WTC11 (cell line): ENCODE measurements around the gene RAD51D. TPM values are rescaled to one million over a fixed set of nuclear protein-coding genes. Genes with fewer than 3 reads are reported as not detected.

ENCODE experiments used
- ATAC-seq: fragments of 200-7000 bp; cut with Tn5 transposase; 2 replicates; pipeline ENCODE4 v1.10.0; 2021; ENCODE audit warnings: mild to moderate bottlenecking, moderate library complexity
- CTCF ChIA-PET: fragments of 300-600 bp; sonication (Branson Sonifier 250); formaldehyde crosslinking; loops from one replicate; lab custom pipeline; 2021; ENCODE audit warnings: antibody characterized with exemption; lab: Charles Lee
- POLR2A ChIA-PET: fragments of 350-600 bp; sonication (Branson Sonifier 250); formaldehyde crosslinking; loops from one replicate; lab custom pipeline; 2021; ENCODE audit warnings: antibody characterized with exemption; lab: Charles Lee
- DNase-seq: peaks from one replicate; pipeline ENCODE4 v3.0.0; 2021; ENCODE audit warnings: low spot score
- H3K27ac Mint-ChIP-seq: 2 replicates; pipeline ENCODE4 v1.8.0; 2021; ENCODE audit warnings: mixed read lengths
- H3K27me3 Mint-ChIP-seq: 2 replicates; pipeline ENCODE4 v1.8.0; 2021; ENCODE audit warnings: low read depth, mild to moderate bottlenecking, moderate library complexity, mixed read lengths
- H3K36me3 Mint-ChIP-seq: 2 replicates; pipeline ENCODE4 v1.8.0; 2021; ENCODE audit warnings: mixed read lengths
- H3K4me1 Mint-ChIP-seq: 2 replicates; pipeline ENCODE4 v1.8.0; 2022; ENCODE audit warnings: mixed read lengths
- H3K4me3 Mint-ChIP-seq: 2 replicates; pipeline ENCODE4 v1.8.0; 2021; ENCODE audit warnings: mild to moderate bottlenecking, moderate library complexity, mixed read lengths
- H3K9me3 Mint-ChIP-seq: 2 replicates; pipeline ENCODE4 v1.8.0; 2021; ENCODE audit warnings: mixed read lengths
- E2F5 ChIP-seq: sonication (generic); formaldehyde crosslinking; IDR thresholded peaks from 2 replicates; pipeline ENCODE4 v1.8.1; 2022; ENCODE audit warnings: mild to moderate bottlenecking, moderate library complexity, missing genetic modification reagents
- ELF4 ChIP-seq: sonication (generic); formaldehyde crosslinking; IDR thresholded peaks from 2 replicates; pipeline ENCODE4 v1.8.1; 2022; ENCODE audit warnings: low read depth, mild to moderate bottlenecking, moderate library complexity, missing genetic modification reagents
- ESRRA ChIP-seq: sonication (generic); formaldehyde crosslinking; IDR thresholded peaks from 2 replicates; pipeline ENCODE4 v1.8.1; 2022; ENCODE audit warnings: mild to moderate bottlenecking, missing genetic modification reagents, borderline replicate concordance
- FOXP1 ChIP-seq: sonication (generic); formaldehyde crosslinking; IDR thresholded peaks from 2 replicates; pipeline ENCODE4 v1.8.0; 2022; ENCODE audit warnings: missing genetic modification reagents, mild to moderate bottlenecking, moderate library complexity, borderline replicate concordance
- GRHL2 ChIP-seq: fragments of 250-450 bp; sonication (Bioruptor Pico); IDR thresholded peaks from 2 replicates; pipeline ENCODE4 v1.8.0; 2022; ENCODE audit warnings: mild to moderate bottlenecking, moderate library complexity; ENCODE audit not compliant: insufficient replicate concordance, severe bottlenecking
- HMGXB4 ChIP-seq: sonication (generic); formaldehyde crosslinking; IDR thresholded peaks from 2 replicates; pipeline ENCODE4 v1.8.1; 2023; ENCODE audit warnings: mild to moderate bottlenecking, moderate library complexity, missing genetic modification reagents
- MYBL2 ChIP-seq: sonication (generic); formaldehyde crosslinking; IDR thresholded peaks from 2 replicates; pipeline ENCODE4 v1.8.1; 2023; ENCODE audit warnings: mild to moderate bottlenecking, moderate library complexity, missing genetic modification reagents
- NFATC4 ChIP-seq: fragments of 250-450 bp; sonication (Bioruptor Pico); IDR thresholded peaks from 2 replicates; pipeline ENCODE4 v1.9.0; 2021; ENCODE audit warnings: mild to moderate bottlenecking
- STAT6 ChIP-seq: sonication (generic); formaldehyde crosslinking; conservative IDR thresholded peaks from 2 replicates; pipeline ENCODE4 v1.8.1; 2023; ENCODE audit warnings: mild to moderate bottlenecking, low read depth, missing genetic modification reagents, moderate library complexity
- TEAD1 ChIP-seq: sonication (generic); formaldehyde crosslinking; IDR thresholded peaks from 2 replicates; pipeline ENCODE4 v1.8.0; 2022; ENCODE audit warnings: mild to moderate bottlenecking, missing genetic modification reagents
- TP53 ChIP-seq: sonication (generic); formaldehyde crosslinking; IDR thresholded peaks from 2 replicates; pipeline ENCODE4 v1.8.1; 2023; ENCODE audit warnings: mild to moderate bottlenecking, missing genetic modification reagents
- ZNF532 ChIP-seq: fragments of 250-450 bp; sonication (Bioruptor Pico); IDR thresholded peaks from 2 replicates; pipeline ENCODE4 v1.9.0; 2021; ENCODE audit warnings: mild to moderate bottlenecking, borderline replicate concordance
- total RNA-seq: library from RNA; stranded (reverse); gene quantifications from 3 replicates; pipeline ENCODE4 v1.2.3, GENCODE V29; 2021
- TF ChIP-seq, protein P1 (sequence below): sonication (generic); formaldehyde crosslinking; IDR thresholded peaks from 2 replicates; pipeline ENCODE4 v1.8.0; 2023; ENCODE audit warnings: missing genetic modification reagents
- TF ChIP-seq, protein P2 (sequence below): fragments of 250-450 bp; sonication (Bioruptor Pico); conservative IDR thresholded peaks from 2 replicates; pipeline ENCODE4 v1.9.0; 2021; ENCODE audit warnings: mild to moderate bottlenecking
- TF ChIP-seq, protein P3 (sequence below): sonication (generic); formaldehyde crosslinking; IDR thresholded peaks from 2 replicates; pipeline ENCODE4 v1.8.1; 2023; ENCODE audit warnings: mild to moderate bottlenecking, missing genetic modification reagents, moderate library complexity

Gene RAD51D
- total RNA-seq, 1 experiment from 2014 or later: 15.0 TPM

GRCh38 chr17:35046740-35047283 lies 72.8 kb downstream of the RAD51D start (continued):
- TF ChIP-seq, protein P1, sequence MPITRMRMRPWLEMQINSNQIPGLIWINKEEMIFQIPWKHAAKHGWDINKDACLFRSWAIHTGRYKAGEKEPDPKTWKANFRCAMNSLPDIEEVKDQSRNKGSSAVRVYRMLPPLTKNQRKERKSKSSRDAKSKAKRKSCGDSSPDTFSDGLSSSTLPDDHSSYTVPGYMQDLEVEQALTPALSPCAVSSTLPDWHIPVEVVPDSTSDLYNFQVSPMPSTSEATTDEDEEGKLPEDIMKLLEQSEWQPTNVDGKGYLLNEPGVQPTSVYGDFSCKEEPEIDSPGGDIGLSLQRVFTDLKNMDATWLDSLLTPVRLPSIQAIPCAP (CRISPR knock-in tag): no peak
- no peak for TF ChIP-seq TEAD1 (CRISPR knock-in tag)
- no peak for TF ChIP-seq ESRRA (CRISPR knock-in tag)
- no peak for TF ChIP-seq TP53 (CRISPR knock-in tag)
- no peak for TF ChIP-seq GRHL2 (CRISPR knock-in tag)
- TF ChIP-seq FOXP1 (CRISPR knock-in tag): no peak
- TF ChIP-seq HMGXB4 (CRISPR knock-in tag): no peak

DNA sequence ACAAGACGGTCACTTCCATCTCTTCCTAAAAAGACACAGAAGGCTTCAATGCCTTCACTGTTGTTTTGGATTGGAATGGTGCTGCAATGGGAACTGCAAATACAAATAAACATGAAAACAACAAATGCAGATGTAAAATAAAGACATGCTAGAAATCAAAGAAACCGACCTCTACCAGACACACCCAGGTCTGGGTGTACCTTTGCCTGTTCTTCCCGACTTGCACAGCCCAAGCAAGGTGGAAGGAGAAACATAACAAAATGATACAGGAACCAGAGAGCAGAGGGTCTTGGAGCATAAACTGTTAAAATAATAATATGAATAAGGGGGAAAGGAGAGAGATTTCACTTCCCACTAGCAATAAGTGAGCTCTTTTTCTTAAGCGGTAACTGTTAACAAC lies 73.4 kb downstream of the RAD51D start:
- no peak overlapping the region for H3K27ac Mint-ChIP-seq

More for the DNA sequence above, 73.4 kb downstream of the RAD51D start:
- ATAC-seq: no peak
- TF ChIP-seq TEAD1 (CRISPR knock-in tag) (no peak), STAT6 (CRISPR knock-in tag) (no peak), HMGXB4 (CRISPR knock-in tag) (no peak), MYBL2 (CRISPR knock-in tag) (no peak), NFATC4 (CRISPR knock-in tag) (no peak), E2F5 (CRISPR knock-in tag) (no peak), ZNF532 (CRISPR knock-in tag) (no peak), ELF4 (no peak)
- TF ChIP-seq, protein P2, sequence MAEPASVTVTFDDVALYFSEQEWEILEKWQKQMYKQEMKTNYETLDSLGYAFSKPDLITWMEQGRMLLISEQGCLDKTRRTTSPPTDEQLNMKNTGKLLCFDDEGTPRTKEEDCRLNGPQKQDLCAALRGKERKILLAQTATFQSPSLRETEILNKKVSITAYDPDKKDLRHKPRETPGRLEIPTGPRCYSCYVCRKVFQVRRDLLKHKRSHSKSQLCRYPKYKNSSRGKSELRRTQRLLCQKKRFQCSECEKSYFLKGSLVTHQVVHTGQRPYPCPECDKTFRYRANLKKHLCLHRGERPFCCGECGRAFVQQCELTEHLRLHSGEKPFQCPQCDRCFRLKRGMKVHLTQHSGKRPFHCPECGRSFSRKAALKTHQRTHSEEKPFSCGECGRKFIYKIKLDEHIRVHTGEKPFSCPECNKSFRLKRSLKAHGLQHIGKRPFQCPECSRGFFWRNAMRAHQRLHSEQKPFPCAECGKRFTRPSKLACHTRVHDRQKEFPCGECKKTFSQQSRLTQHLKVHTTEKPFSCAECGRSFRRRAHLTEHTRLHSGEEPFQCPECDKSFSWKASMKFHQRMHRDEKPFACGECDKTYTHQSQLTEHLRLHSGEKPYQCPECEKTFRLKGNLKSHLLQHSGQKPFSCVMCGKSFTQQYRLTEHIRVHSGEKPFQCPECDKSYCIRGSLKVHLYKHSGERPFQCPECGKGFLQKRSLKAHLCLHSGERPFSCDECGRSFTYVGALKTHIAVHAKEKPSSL: no peak
- TF ChIP-seq, protein P3, sequence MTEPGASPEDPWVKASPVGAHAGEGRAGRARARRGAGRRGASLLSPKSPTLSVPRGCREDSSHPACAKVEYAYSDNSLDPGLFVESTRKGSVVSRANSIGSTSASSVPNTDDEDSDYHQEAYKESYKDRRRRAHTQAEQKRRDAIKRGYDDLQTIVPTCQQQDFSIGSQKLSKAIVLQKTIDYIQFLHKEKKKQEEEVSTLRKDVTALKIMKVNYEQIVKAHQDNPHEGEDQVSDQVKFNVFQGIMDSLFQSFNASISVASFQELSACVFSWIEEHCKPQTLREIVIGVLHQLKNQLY (CRISPR knock-in tag): no peak
- TF ChIP-seq, protein P1 (CRISPR knock-in tag): no peak
- TF ChIP-seq, all 79 proteins: peak for 0
- Mint-ChIP-seq H3K27me3 (no peaks in the 10 kb centered on the region), H3K36me3 (no peaks in the 10 kb centered on the region), H3K9me3 (no peaks in the 10 kb centered on the region), H3K4me1 (peaks cover 16% of the 10 kb centered on the region), H3K4me3 (no peak overlapping the region)
- ChIA-PET CTCF (interaction anchor here (0.5 kb wide), 1 partner anchor 15 kb away, joined by 3 read pairs; no protein-coding TSS in a partner anchor), POLR2A (interaction anchor here (0.5 kb wide), 1 partner anchor 15 kb away, joined by 4 read pairs; no protein-coding TSS in a partner anchor)
- no peak for DNase-seq
